Mucosa of rectum (tissue), 2 donors: ENCODE results near the gene TARS3.

ENCODE experiments used
- H3K27ac ChIP-seq, 2 donors: one replicate each; pipeline ENCODE4 v1.7.0; 2013; ENCODE audit warnings: inconsistent platforms in 2 of 2, low read depth in 2 of 2, low read length in 2 of 2
- H3K27me3 ChIP-seq, 2 donors: one replicate each; pipeline ENCODE4 v1.7.0; 2013; ENCODE audit warnings: low read length in 2 of 2; ENCODE audit not compliant: control insufficient read depth in 2 of 2, insufficient read depth in 2 of 2
- H3K36me3 ChIP-seq, 2 donors: one replicate each; pipeline ENCODE4 v1.7.0; 2013; ENCODE audit warnings: low read length in 2 of 2; ENCODE audit not compliant: control insufficient read depth in 2 of 2, insufficient read depth in 2 of 2
- H3K4me1 ChIP-seq, 2 donors: one replicate each; pipeline ENCODE4 v1.7.0; 2013; ENCODE audit warnings: low read length in 2 of 2, mild to moderate bottlenecking in 1 of 2; ENCODE audit not compliant: control insufficient read depth in 2 of 2, insufficient read depth in 2 of 2
- H3K4me3 ChIP-seq, 2 donors: one replicate each; pipeline ENCODE4 v1.7.0; 2013; ENCODE audit warnings: low read length in 2 of 2
- H3K9ac ChIP-seq, 2 donors: one replicate each; pipeline ENCODE4 v1.7.0; 2013; ENCODE audit warnings: low read length in 2 of 2, low read depth in 1 of 2, mild to moderate bottlenecking in 1 of 2
- H3K9me3 ChIP-seq, 2 donors: one replicate each; pipeline ENCODE4 v1.7.0; 2013; ENCODE audit warnings: low read length in 2 of 2; ENCODE audit not compliant: control insufficient read depth in 2 of 2
- donor health status: healthy.
- donor health status: Normal muscosa, but diverticular disease.

Gene TARS3

DNA sequence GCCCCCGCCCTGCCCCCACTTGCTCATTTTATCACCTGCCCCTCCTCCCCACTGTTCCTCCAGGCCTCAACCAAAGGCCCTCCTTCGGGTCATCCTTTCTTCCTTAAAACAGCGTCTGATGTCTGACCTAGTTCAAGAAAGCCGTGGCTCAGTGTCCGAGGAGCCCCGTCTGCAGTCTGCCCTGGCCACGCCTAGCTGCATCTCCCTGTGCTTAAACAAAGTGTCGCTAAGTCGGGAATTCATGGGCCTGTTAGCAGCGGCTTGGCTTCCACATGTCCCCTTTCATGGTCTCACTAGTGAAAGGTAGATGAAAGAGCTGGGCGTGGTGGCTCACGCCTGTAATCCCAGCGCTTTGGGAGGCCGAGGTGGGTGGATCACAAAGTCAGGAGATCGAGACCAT lies 113.3 kb downstream of the TARS3 start:
- H3K4me3 ChIP-seq, result no peak overlapping the region
- no peak overlapping the region for H3K27ac ChIP-seq
- peaks cover 7 to 11% of the 10 kb centered on the region in 2 donors for H3K4me1 ChIP-seq

GRCh38 chr15:101610611-101611000 lies 113.7 kb downstream of the TARS3 start:
- Histone ChIP-seq H3K4me1 (peaks cover 7 to 9% of the 10 kb centered on the region in 2 donors), H3K36me3 (no peaks in the 10 kb centered on the region), H3K4me3 (no peak overlapping the region), H3K27ac (no peak overlapping the region), H3K27me3 (no peaks in the 10 kb centered on the region), H3K9me3 (no peaks in the 10 kb centered on the region), H3K9ac (no peak overlapping the region)

More for the DNA sequence above, 113.3 kb downstream of the TARS3 start:
- Histone ChIP-seq H3K36me3 (no peaks in the 10 kb centered on the region), H3K9ac (no peak overlapping the region), H3K27me3 (no peaks in the 10 kb centered on the region), H3K9me3 (no peaks in the 10 kb centered on the region)

DNA sequence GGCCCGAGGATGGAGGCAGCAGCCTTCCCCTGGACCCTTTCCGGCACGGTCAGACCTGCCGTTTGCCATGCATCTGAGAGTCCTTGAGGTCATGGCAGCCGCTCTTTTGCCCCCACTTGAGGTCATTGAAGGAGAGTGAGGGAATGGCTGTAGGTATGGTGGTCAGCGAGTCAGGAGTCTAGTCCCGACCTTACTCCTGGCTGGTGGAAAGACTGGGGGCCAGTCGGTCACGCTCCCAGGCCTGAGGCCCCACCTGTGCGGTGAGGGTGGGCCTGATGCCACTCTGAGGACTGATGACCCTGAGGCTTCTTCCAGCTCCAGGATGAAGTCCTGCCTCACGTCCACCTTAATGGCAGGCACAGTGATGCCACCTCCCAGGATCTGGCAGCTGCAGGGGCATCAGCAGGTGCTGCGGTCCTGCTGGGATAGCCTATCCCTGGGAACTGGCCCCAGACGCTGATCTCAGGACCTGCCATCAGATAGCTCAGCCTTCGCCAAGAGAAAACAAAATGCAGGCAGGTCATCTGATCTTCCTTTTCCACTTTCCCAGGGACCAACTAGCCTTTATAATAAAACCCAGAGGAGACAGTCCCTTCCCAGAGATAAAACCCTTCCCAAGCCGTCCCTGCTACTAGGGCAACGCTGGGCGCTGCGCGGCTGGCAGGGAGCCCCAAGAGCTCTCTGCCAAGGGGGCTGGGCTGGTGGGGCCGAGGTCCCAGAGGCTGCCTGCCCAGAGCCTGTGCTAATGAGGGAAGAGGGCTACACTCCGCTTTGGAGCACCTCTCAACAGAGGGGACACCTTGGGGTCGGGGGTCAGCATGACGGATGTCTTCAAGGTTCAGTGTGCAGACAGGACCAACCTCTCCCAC lies 114.3 kb downstream of the TARS3 start:
- Histone ChIP-seq H3K27me3 (no peaks in the 10 kb centered on the region), H3K4me3 (no peak overlapping the region), H3K27ac (no peak overlapping the region), H3K36me3 (no peaks in the 10 kb centered on the region), H3K4me1 (peaks cover 7 to 9% of the 10 kb centered on the region in 2 donors), H3K9ac (no peak overlapping the region), H3K9me3 (no peaks in the 10 kb centered on the region)

DNA sequence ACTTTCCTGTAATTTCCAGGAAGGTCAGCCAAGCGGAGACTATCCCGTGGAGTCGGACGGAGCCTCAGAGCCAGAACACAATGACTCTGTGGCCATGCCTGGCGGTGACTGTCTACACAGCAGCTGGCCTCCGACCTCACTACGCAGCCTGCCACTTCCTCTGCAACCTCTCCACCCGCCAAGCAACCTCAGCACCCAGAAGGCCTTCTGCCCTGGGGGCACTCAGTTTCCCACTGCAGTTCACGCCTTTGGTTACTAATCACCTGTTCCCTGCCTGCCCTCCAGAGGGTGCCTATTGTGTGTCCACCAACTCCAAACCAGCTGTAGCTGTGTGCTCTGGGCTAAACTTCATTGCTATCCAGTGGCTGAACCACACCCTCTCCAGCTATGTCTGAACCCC lies 116.1 kb downstream of the TARS3 start:
- Histone ChIP-seq H3K9ac (no peak overlapping the region), H3K4me1 (peaks cover 2 to 3% of the 10 kb centered on the region in 2 donors), H3K27me3 (no peaks in the 10 kb centered on the region), H3K9me3 (no peaks in the 10 kb centered on the region), H3K4me3 (no peak overlapping the region), H3K27ac (no peak overlapping the region), H3K36me3 (no peaks in the 10 kb centered on the region)

- Histone ChIP-seq H3K27me3 (no peaks in the 10 kb centered on the region), H3K4me1 (no peaks in the 10 kb centered on the region), H3K27ac (no peak overlapping the region), H3K4me3 (no peak overlapping the region), H3K36me3 (no peaks in the 10 kb centered on the region), H3K9ac (no peak overlapping the region), H3K9me3 (no peaks in the 10 kb centered on the region)
Measured at GRCh38 chr15:101607108-101607507, 117.2 kb downstream of the TARS3 start.

DNA sequence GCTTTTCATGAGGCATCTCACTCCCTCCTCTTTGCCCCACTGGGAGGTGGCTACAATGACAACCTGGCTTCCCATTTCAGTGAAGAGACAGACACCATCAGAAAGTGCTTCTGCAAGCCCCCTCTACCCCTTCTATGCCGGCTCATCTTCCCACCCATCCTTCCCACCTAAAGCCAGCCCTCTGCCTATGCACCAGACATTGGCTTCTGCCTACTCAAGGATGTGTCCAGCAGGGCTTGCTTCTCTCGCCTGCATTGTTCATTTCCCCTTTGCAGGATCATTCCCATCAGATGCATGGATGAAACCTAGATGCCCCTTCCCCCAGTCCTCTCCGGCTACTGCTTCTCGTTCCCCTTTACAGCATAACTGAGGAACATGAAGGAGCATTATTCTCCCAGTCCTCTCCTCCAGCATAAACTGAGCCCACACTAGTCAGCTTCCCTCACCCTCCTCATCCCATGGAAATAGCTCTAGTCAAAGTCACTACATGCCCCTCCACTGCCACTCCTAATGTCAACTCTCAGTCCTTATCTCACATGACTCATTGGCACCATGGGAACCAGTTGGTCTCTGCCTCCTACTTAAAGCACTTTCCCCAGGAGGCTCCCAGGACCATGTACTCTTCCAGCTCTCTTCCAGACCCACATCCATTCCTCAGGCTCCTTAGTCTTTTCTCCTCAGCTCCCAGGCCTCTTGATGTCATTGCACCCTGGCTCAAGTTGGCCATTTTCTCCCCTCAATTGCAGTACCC lies 120.0 kb downstream of the TARS3 start:
- no peak overlapping the region for H3K9ac ChIP-seq
- H3K36me3 ChIP-seq, result no peaks in the 10 kb centered on the region
- no peaks in the 10 kb centered on the region for H3K4me1 ChIP-seq
- H3K27me3 ChIP-seq, result peaks cover 0 to 4% of the 10 kb centered on the region in 2 donors
- H3K4me3 ChIP-seq, result no peak overlapping the region
- no peak overlapping the region for H3K27ac ChIP-seq
- H3K9me3 ChIP-seq, result no peaks in the 10 kb centered on the region
